ENCODE data around the gene GOPC. TPM values are rescaled to one million over a fixed set of nuclear protein-coding genes. Genes with fewer than 3 reads are reported as not detected.

GOPC gene
- polyA plus RNA-seq, 1 donor from 2014 or later, result 69.2 TPM

DNA sequence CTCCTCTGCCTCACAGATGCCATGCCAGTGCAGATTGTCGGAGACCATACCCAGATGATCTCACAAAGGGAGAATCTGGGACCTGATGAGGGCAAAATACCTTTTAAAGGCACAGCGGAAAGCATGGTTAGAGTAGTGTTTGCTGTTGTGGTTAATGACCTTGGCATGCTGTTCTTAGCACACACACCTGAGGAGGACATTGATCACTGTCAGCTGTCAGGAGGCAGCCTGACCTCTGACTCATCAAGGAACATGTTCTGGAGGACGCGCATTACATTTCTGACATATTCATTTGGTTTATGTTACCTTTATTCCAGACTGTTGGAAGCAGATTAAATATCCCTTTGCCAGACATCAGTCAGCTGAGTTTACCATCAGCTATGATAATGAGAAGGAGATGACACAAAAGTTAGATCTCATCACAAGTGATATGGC lies 57.1 kb downstream of the GOPC start:
- H4K20me1 ChIP-seq (ENCODE audit: insufficient read depth), result no peaks in the 10 kb centered on the region
- no peak overlapping the region for H3K4me3 ChIP-seq (ENCODE audit: low read length)
- H3K9ac ChIP-seq (ENCODE audit: low read length), result no peak overlapping the region
- H3K27ac ChIP-seq (ENCODE audit: low read length), result peak overlapping the region; percentile 46
- H3K9me3 ChIP-seq (ENCODE audit: low read length), result no peaks in the 10 kb centered on the region
- no peaks in the 10 kb centered on the region for H3K27me3 ChIP-seq (ENCODE audit: insufficient read depth, low read depth, low read length)
- no peak overlapping the region for H3K4me2 ChIP-seq (ENCODE audit: low read length)
- TF ChIP-seq, protein P1, sequence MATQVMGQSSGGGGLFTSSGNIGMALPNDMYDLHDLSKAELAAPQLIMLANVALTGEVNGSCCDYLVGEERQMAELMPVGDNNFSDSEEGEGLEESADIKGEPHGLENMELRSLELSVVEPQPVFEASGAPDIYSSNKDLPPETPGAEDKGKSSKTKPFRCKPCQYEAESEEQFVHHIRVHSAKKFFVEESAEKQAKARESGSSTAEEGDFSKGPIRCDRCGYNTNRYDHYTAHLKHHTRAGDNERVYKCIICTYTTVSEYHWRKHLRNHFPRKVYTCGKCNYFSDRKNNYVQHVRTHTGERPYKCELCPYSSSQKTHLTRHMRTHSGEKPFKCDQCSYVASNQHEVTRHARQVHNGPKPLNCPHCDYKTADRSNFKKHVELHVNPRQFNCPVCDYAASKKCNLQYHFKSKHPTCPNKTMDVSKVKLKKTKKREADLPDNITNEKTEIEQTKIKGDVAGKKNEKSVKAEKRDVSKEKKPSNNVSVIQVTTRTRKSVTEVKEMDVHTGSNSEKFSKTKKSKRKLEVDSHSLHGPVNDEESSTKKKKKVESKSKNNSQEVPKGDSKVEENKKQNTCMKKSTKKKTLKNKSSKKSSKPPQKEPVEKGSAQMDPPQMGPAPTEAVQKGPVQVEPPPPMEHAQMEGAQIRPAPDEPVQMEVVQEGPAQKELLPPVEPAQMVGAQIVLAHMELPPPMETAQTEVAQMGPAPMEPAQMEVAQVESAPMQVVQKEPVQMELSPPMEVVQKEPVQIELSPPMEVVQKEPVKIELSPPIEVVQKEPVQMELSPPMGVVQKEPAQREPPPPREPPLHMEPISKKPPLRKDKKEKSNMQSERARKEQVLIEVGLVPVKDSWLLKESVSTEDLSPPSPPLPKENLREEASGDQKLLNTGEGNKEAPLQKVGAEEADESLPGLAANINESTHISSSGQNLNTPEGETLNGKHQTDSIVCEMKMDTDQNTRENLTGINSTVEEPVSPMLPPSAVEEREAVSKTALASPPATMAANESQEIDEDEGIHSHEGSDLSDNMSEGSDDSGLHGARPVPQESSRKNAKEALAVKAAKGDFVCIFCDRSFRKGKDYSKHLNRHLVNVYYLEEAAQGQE (IDR thresholded peaks at IDR 0.05; ENCODE audit: borderline replicate concordance), result no peak
- TF ChIP-seq SMC3 (conservative IDR thresholded peaks at IDR 0.05; ENCODE audit: poor library complexity), result no peak
- peak; percentile 50 for TF ChIP-seq EP300 (conservative IDR thresholded peaks at IDR 0.05; ENCODE audit: poor library complexity, severe bottlenecking)
- TF ChIP-seq POLR2AphosphoS5 (IDR thresholded peaks at IDR 0.05), result peak; percentile 38
- no peak for TF ChIP-seq CTCF (IDR thresholded peaks at IDR 0.05; ENCODE audit: poor library complexity, severe bottlenecking)
- H2AFZ ChIP-seq (ENCODE audit: low read depth, low read length), result no peak overlapping the region
- H3K36me3 ChIP-seq (ENCODE audit: insufficient read depth, low read length), result no peaks in the 10 kb centered on the region
- no peaks in the 10 kb centered on the region for H3K79me2 ChIP-seq (replicated peaks; ENCODE audit: insufficient read depth, low read length)
- no peaks in the 10 kb centered on the region for H3K9me2 ChIP-seq (ENCODE audit: insufficient read depth, low read length)
- no peaks in the 10 kb centered on the region for H3F3A ChIP-seq (ENCODE audit: insufficient read depth, low read length, poor library complexity, severe bottlenecking)

GRCh38 chr6:117544716-117545115 lies 57.6 kb downstream of the GOPC start:
- no peaks in the 10 kb centered on the region for H3K9me3 ChIP-seq (ENCODE audit: low read length)
- H3K9ac ChIP-seq (ENCODE audit: low read length), result no peak overlapping the region
- TF ChIP-seq POLR2AphosphoS5 (IDR thresholded peaks at IDR 0.05), result no peak
- TF ChIP-seq SMC3 (conservative IDR thresholded peaks at IDR 0.05; ENCODE audit: poor library complexity), result no peak
- no peak for TF ChIP-seq EP300 (conservative IDR thresholded peaks at IDR 0.05; ENCODE audit: poor library complexity, severe bottlenecking)
- no peak for TF ChIP-seq RAD21 (conservative IDR thresholded peaks at IDR 0.05)
- no peak for TF ChIP-seq CTCF (IDR thresholded peaks at IDR 0.05; ENCODE audit: poor library complexity, severe bottlenecking)
- TF ChIP-seq EZH2 (IDR thresholded peaks at IDR 0.05; ENCODE audit: borderline replicate concordance, insufficient read depth, low read length, poor library complexity, severe bottlenecking), result no peak
- TF ChIP-seq, protein P1 (IDR thresholded peaks at IDR 0.05; ENCODE audit: borderline replicate concordance), result no peak
- TF ChIP-seq MXI1 (conservative IDR thresholded peaks at IDR 0.05; ENCODE audit: poor library complexity, severe bottlenecking), result no peak
- no peak for TF ChIP-seq TAF1 (IDR thresholded peaks at IDR 0.05; ENCODE audit: low read depth)
- no peaks in the 10 kb centered on the region for H3K36me3 ChIP-seq (ENCODE audit: insufficient read depth, low read length)
- peak overlapping the region; percentile 46 for H3K27ac ChIP-seq (ENCODE audit: low read length)
- H3F3A ChIP-seq (ENCODE audit: insufficient read depth, low read length, poor library complexity, severe bottlenecking), result no peaks in the 10 kb centered on the region
- H3K9me2 ChIP-seq (ENCODE audit: insufficient read depth, low read length), result no peaks in the 10 kb centered on the region
- H2AFZ ChIP-seq (ENCODE audit: low read depth, low read length), result no peak overlapping the region
- no peak overlapping the region for H3K4me3 ChIP-seq (ENCODE audit: low read length)
- H4K20me1 ChIP-seq (ENCODE audit: insufficient read depth), result no peaks in the 10 kb centered on the region
- no peaks in the 10 kb centered on the region for H3K79me2 ChIP-seq (replicated peaks; ENCODE audit: insufficient read depth, low read length)
- H3K4me2 ChIP-seq (ENCODE audit: low read length), result no peak overlapping the region
- no peaks in the 10 kb centered on the region for H3K27me3 ChIP-seq (ENCODE audit: insufficient read depth, low read depth, low read length)
